Osteoblast (primary cell): ENCODE data around the gene PRM2. TPM values are rescaled to one million over a fixed set of nuclear protein-coding genes. Genes with fewer than 3 reads are reported as not detected.

Source experiments
- DNase-seq: peaks from one replicate; pipeline ENCODE4 v3.0.0; 2011; ENCODE audit warnings: low spot score, mixed read lengths; ENCODE audit not compliant: insufficient read length; ENCODE audit errors: missing footprints
- H2AFZ ChIP-seq: 2 replicates; pipeline ENCODE4 v1.6.0; 2011; ENCODE audit warnings: mild to moderate bottlenecking, low read length
- H3K27ac ChIP-seq: 2 replicates; pipeline ENCODE4 v1.5.1; 2011; ENCODE audit warnings: mild to moderate bottlenecking, low read depth, low read length, moderate library complexity
- H3K27me3 ChIP-seq: 2 replicates; pipeline ENCODE4 v1.6.0; 2012; ENCODE audit warnings: mild to moderate bottlenecking, control low read depth, inconsistent platforms, low read length, moderate library complexity; ENCODE audit not compliant: insufficient read depth
- H3K36me3 ChIP-seq: 2 replicates; pipeline ENCODE4 v1.5.1; 2011; ENCODE audit warnings: mild to moderate bottlenecking, low read length, control low read depth, moderate library complexity; ENCODE audit not compliant: insufficient read depth
- H3K4me1 ChIP-seq: 2 replicates; pipeline ENCODE4 v1.5.1; 2011; ENCODE audit warnings: mild to moderate bottlenecking, low read length, control low read depth, moderate library complexity; ENCODE audit not compliant: insufficient read depth
- H3K4me2 ChIP-seq: 2 replicates; pipeline ENCODE4 v1.6.0; 2011; ENCODE audit warnings: mild to moderate bottlenecking, low read length; ENCODE audit not compliant: insufficient read depth
- H3K4me3 ChIP-seq: fragments of 200-600 bp; sonication (generic); 3 replicates; pipeline ENCODE4 v1.5.1; 2012; ENCODE audit warnings: mild to moderate bottlenecking, low read length, inconsistent platforms; ENCODE audit not compliant: insufficient read depth
- H3K79me2 ChIP-seq: 2 replicates; pipeline ENCODE4 v1.6.0; 2012; ENCODE audit warnings: mild to moderate bottlenecking, low read length, control low read depth, inconsistent platforms; ENCODE audit not compliant: insufficient read depth
- H3K9me3 ChIP-seq: 2 replicates; pipeline ENCODE4 v1.5.1; 2011; ENCODE audit warnings: low read depth, low read length, control low read depth
- H4K20me1 ChIP-seq: 2 replicates; pipeline ENCODE4 v1.6.0; 2012; ENCODE audit warnings: mild to moderate bottlenecking, low read length, control low read depth; ENCODE audit not compliant: insufficient read depth
- total RNA-seq: library from RNA; depleted of rRNA; stranded (reverse); fragments of >200 nt; gene quantifications from 2 replicates; pipeline ENCODE4 v1.2.3, GENCODE V29; 2012
- TF ChIP-seq, protein P1 (sequence below): IDR thresholded peaks from 2 replicates; pipeline ENCODE4 v1.5.1; 2011; ENCODE audit warnings: mild to moderate bottlenecking, low read depth, low read length, moderate library complexity; ENCODE audit errors: extremely low read depth

The PRM2 gene
- total RNA-seq, 1 donor: not detected

DNA sequence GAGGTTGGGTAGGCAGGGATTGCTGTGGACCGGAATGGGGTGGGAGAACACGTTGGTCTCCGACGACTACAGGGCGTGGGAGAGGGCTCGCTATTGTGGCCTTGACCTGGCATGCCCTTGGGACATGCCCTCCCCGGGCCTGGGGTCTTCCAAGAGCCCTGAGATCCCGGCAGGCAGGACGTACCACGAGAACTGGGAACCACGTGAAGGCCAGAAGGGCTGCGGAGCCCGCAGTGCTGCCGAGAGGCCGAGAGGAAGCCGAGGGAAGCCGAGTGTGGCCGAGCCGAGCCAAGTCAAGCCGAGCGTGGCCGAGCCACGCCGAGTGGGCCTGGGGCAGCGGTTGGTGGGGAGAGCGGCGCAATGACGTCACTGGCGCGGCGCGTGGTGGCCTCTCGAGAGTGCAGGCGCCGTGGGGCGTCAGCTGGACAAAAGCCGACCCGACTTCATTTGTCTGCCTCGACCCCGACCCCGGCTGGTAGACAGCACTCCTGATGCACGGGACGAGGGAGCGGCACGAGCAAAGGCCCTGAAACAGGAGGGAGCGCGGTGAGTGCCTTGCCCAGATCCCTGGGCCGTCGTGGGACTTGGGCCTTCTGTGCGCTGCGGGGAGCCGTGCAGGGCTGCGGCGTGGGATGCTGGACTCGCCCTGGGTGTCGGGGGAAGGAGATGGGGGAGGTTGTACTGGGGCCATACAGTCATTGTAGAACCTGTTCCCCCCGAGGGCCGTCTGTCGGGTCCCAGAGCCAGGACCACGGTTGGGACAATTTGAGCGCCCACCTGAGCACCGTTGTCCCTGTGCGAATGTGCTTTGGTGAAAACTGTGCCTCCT lies 26.8 kb downstream of the PRM2 start:
- no peaks in the 10 kb centered on the region for H3K79me2 ChIP-seq
- no peaks in the 10 kb centered on the region for H3K27me3 ChIP-seq
- H3K4me3 ChIP-seq: no peak overlapping the region
- no peaks in the 10 kb centered on the region for H3K36me3 ChIP-seq
- TF ChIP-seq, protein P1, sequence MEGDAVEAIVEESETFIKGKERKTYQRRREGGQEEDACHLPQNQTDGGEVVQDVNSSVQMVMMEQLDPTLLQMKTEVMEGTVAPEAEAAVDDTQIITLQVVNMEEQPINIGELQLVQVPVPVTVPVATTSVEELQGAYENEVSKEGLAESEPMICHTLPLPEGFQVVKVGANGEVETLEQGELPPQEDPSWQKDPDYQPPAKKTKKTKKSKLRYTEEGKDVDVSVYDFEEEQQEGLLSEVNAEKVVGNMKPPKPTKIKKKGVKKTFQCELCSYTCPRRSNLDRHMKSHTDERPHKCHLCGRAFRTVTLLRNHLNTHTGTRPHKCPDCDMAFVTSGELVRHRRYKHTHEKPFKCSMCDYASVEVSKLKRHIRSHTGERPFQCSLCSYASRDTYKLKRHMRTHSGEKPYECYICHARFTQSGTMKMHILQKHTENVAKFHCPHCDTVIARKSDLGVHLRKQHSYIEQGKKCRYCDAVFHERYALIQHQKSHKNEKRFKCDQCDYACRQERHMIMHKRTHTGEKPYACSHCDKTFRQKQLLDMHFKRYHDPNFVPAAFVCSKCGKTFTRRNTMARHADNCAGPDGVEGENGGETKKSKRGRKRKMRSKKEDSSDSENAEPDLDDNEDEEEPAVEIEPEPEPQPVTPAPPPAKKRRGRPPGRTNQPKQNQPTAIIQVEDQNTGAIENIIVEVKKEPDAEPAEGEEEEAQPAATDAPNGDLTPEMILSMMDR: no peak
- DNase-seq: no peak
- H3K4me1 ChIP-seq: peaks cover 12% of the 10 kb centered on the region
- H2AFZ ChIP-seq: no peak overlapping the region
- H3K9me3 ChIP-seq: no peaks in the 10 kb centered on the region
- H3K4me2 ChIP-seq: no peak overlapping the region
- H3K27ac ChIP-seq: no peak overlapping the region
- H4K20me1 ChIP-seq: peaks cover 7% of the 10 kb centered on the region

GRCh38 chr16:11248133-11248532 lies 28.1 kb downstream of the PRM2 start:
- no peak overlapping the region for H3K4me3 ChIP-seq
- TF ChIP-seq, protein P1: no peak
- H3K4me2 ChIP-seq: no peak overlapping the region
- H2AFZ ChIP-seq: no peak overlapping the region
- H3K27ac ChIP-seq: no peak overlapping the region
- no peaks in the 10 kb centered on the region for H3K9me3 ChIP-seq
- DNase-seq: no peak
- H4K20me1 ChIP-seq: no peaks in the 10 kb centered on the region
- peaks cover 3% of the 10 kb centered on the region for H3K4me1 ChIP-seq
- no peaks in the 10 kb centered on the region for H3K79me2 ChIP-seq
- peaks cover 4% of the 10 kb centered on the region for H3K27me3 ChIP-seq
- no peaks in the 10 kb centered on the region for H3K36me3 ChIP-seq

- Histone ChIP-seq H2AFZ (no peak overlapping the region), H3K36me3 (no peaks in the 10 kb centered on the region), H3K4me1 (no peaks in the 10 kb centered on the region), H4K20me1 (no peaks in the 10 kb centered on the region), H3K27ac (no peak overlapping the region), H3K27me3 (peaks cover 4% of the 10 kb centered on the region), H3K79me2 (no peaks in the 10 kb centered on the region), H3K4me3 (no peak overlapping the region), H3K4me2 (no peak overlapping the region), H3K9me3 (no peaks in the 10 kb centered on the region)
- no peak for DNase-seq
- TF ChIP-seq, protein P1: no peak
Observed at GRCh38 chr16:11245988-11246387, 30.3 kb downstream of the PRM2 start.

GRCh38 chr16:11245222-11245737 lies 31.0 kb downstream of the PRM2 start:
- H3K36me3 ChIP-seq: no peaks in the 10 kb centered on the region
- DNase-seq: no peak
- no peak overlapping the region for H3K4me3 ChIP-seq
- H3K27me3 ChIP-seq: peaks cover 4% of the 10 kb centered on the region
- H4K20me1 ChIP-seq: no peaks in the 10 kb centered on the region
- H3K79me2 ChIP-seq: no peaks in the 10 kb centered on the region
- H3K4me2 ChIP-seq: no peak overlapping the region
- H2AFZ ChIP-seq: no peak overlapping the region
- TF ChIP-seq, protein P1: no peak
- H3K9me3 ChIP-seq: no peaks in the 10 kb centered on the region
- no peak overlapping the region for H3K27ac ChIP-seq
- no peaks in the 10 kb centered on the region for H3K4me1 ChIP-seq
